Trophoblast cell (in vitro differentiated cells and primary cell): ENCODE measurements around the gene FAM83E.

Experiments used
- DNase-seq, 2 donors: peaks; one replicate each; pipeline ENCODE4 v3.0.0-alpha.2; 2016
- H2AFZ ChIP-seq: 2 replicates; pipeline ENCODE4 v1.6.1; 2013; ENCODE audit warnings: low read length, moderate library complexity, mild to moderate bottlenecking; ENCODE audit not compliant: insufficient read depth, poor library complexity
- H2AK5ac ChIP-seq: 2 replicates; pipeline ENCODE4 v1.6.1; 2013; ENCODE audit warnings: mild to moderate bottlenecking, low read length
- H2BK120ac ChIP-seq: 2 replicates; pipeline ENCODE4 v1.6.1; 2013; ENCODE audit warnings: low read length, mild to moderate bottlenecking, moderate library complexity; ENCODE audit not compliant: insufficient read depth, poor library complexity
- H2BK12ac ChIP-seq: 2 replicates; pipeline ENCODE4 v1.6.1; 2013; ENCODE audit warnings: mild to moderate bottlenecking, low read length, moderate library complexity
- H2BK5ac ChIP-seq: 2 replicates; pipeline ENCODE4 v1.6.1; 2013; ENCODE audit warnings: low read length, low read depth, moderate library complexity, mild to moderate bottlenecking; ENCODE audit not compliant: poor library complexity
- H3K14ac ChIP-seq: 2 replicates; pipeline ENCODE4 v1.6.1; 2013; ENCODE audit warnings: mild to moderate bottlenecking, low read length
- H3K18ac ChIP-seq: 2 replicates; pipeline ENCODE4 v1.6.1; 2013; ENCODE audit warnings: mild to moderate bottlenecking, low read length
- H3K23ac ChIP-seq: 2 replicates; pipeline ENCODE4 v1.6.1; 2013; ENCODE audit warnings: low read length
- H3K27ac ChIP-seq: 2 replicates; pipeline ENCODE4 v1.5.1; 2013; ENCODE audit warnings: low read depth, mild to moderate bottlenecking, inconsistent platforms, low read length, moderate library complexity
- H3K27me3 ChIP-seq: 2 replicates; pipeline ENCODE4 v1.6.1; 2013; ENCODE audit warnings: inconsistent platforms, mild to moderate bottlenecking, low read length, moderate library complexity; ENCODE audit not compliant: insufficient read depth
- H3K36me3 ChIP-seq, 2 experiments: 1 replicate in 1 of 2; 2 replicates in 1 of 2; pipeline ENCODE4 v1.6.1; 2013; ENCODE audit warnings: low read length in 2 of 2, mild to moderate bottlenecking in 2 of 2, moderate library complexity in 1 of 2; ENCODE audit not compliant: insufficient read depth in 2 of 2, control insufficient read depth in 1 of 2
- H3K4ac ChIP-seq: 2 replicates; pipeline ENCODE4 v1.6.1; 2013; ENCODE audit warnings: low read depth, mild to moderate bottlenecking, low read length, moderate library complexity
- H3K4me1 ChIP-seq, 2 experiments: 1 replicate in 1 of 2; 2 replicates in 1 of 2; pipeline ENCODE4 v1.6.1; 2013; ENCODE audit warnings: low read length in 2 of 2, mild to moderate bottlenecking in 2 of 2, moderate library complexity in 1 of 2; ENCODE audit not compliant: insufficient read depth in 2 of 2, control insufficient read depth in 1 of 2
- H3K4me2 ChIP-seq: 2 replicates; pipeline ENCODE4 v1.6.1; 2013; ENCODE audit warnings: inconsistent platforms, mild to moderate bottlenecking, low read length, moderate library complexity
- H3K4me3 ChIP-seq: 2 replicates; pipeline ENCODE4 v1.5.1; 2013; ENCODE audit warnings: mild to moderate bottlenecking, low read depth, low read length, inconsistent platforms
- H3K79me1 ChIP-seq: one replicate; pipeline ENCODE4 v1.6.1; 2013; ENCODE audit warnings: low read length
- H3K79me2 ChIP-seq: 2 replicates; pipeline ENCODE4 v1.6.1; 2013; ENCODE audit warnings: low read length, mild to moderate bottlenecking; ENCODE audit not compliant: control insufficient read depth, insufficient read depth, poor library complexity
- H3K9ac ChIP-seq: 2 replicates; pipeline ENCODE4 v1.6.1; 2013; ENCODE audit warnings: mild to moderate bottlenecking, low read length
- H3K9me3 ChIP-seq: 2 replicates; pipeline ENCODE4 v1.6.1; 2013; ENCODE audit warnings: low read depth, mild to moderate bottlenecking, control low read depth, inconsistent platforms, low read length; ENCODE audit not compliant: insufficient read depth
- H4K12ac ChIP-seq: 2 replicates; pipeline ENCODE4 v1.6.1; 2013; ENCODE audit warnings: low read depth, mild to moderate bottlenecking, low read length, moderate library complexity
- H4K8ac ChIP-seq: 2 replicates; pipeline ENCODE4 v1.6.1; 2013; ENCODE audit warnings: low read depth, mild to moderate bottlenecking, low read length, moderate library complexity
- H4K91ac ChIP-seq: one replicate; pipeline ENCODE4 v1.6.1; 2013; ENCODE audit warnings: low read depth, mild to moderate bottlenecking, low read length, moderate library complexity
- WGBS: extraction: QIAGEN DNeasy Blood & Tissue Kit; methylation state at CpG from one replicate; pipeline ENCODE4 v1.1.7; 2013; ENCODE audit warnings: missing lambda C conversion rate; ENCODE audit not compliant: insufficient read length, insufficient coverage; ENCODE audit errors: extremely low coverage; 5-methylcytosine and 5-hydroxymethylcytosine counted together

The FAM83E gene

DNA sequence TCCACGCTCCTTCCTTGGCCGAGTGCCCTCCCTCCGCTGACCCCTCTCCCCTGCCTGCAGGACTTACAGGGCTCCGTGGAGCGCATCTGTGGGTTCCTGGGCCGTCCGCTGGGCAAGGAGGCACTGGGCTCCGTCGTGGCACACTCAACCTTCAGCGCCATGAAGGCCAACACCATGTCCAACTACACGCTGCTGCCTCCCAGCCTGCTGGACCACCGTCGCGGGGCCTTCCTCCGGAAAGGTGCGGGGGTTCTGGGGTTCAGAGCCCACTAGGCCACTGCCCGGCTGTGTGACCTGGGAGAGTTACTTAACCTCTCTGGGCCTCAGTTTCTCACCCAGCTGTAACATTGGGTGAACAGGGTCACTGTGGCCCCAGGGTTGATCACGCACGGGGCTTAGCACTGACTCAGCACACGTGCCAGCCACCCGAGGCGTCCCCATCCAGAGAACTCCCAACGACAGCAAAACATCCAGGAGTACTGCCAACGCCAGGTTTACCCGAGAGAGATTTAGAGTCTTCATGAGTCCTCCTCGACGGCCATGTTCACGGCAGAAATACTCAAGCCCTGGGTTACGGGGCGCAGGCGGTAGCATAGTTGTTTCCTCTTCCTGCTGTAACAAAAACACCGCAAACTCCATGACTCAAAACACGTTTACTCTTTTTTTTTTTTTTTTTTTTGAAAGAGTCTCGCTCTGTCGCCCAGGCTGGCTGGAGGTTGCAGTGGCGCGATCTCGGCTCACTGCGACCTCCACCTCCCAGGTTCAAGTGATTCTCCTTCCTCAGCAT lies 18.0 kb downstream of the FAM83E start:
- Histone ChIP-seq H2AFZ (no peak overlapping the region), H3K36me3 (no peaks in the 10 kb centered on the region), H3K14ac (no peak overlapping the region), H3K79me1 (no peaks in the 10 kb centered on the region), H3K4ac (no peak overlapping the region), H3K79me2 (no peaks in the 10 kb centered on the region), H3K27me3 (no peaks in the 10 kb centered on the region), H2BK12ac (no peak overlapping the region), H4K91ac (no peak overlapping the region), H3K9ac (no peak overlapping the region), H3K4me3 (no peak overlapping the region), H3K4me2 (no peak overlapping the region), H3K23ac (no peak overlapping the region), H2AK5ac (no peak overlapping the region), H2BK5ac (no peak overlapping the region), H3K18ac (no peak overlapping the region), H4K12ac (no peak overlapping the region), H3K27ac (no peak overlapping the region), H3K4me1 (no peaks in the 10 kb centered on the region), H4K8ac (no peak overlapping the region), H2BK120ac (no peak overlapping the region), H3K9me3 (no peaks in the 10 kb centered on the region)
- no peak for DNase-seq
- WGBS: no CpG with 5 or more reads among the region's 39 CpGs

DNA sequence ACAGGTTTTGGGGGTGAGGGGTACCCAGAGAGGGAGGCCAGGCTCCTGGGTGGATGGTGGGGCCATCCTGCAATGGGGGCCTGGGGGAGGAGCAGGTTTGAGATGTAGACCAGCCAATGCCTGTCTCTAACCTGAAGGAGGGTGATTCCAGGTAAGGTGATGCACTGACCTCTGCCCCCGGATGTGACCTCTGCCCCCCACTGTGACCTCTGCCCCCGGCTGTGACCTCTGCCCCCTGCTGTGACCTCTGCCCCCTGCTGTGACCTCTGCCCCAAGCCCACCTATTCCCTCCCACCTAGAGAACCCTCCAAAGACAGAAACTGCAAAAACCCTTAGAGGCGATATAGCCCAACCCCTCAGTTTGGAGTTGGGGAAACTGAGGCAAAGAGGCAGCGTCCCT lies 18.6 kb downstream of the FAM83E start:
- WGBS: no CpG with 5 or more reads among the region's 4 CpGs
- no peaks in the 10 kb centered on the region for H3K9me3 ChIP-seq

GRCh38 chr19:48595833-48596232 lies 19.0 kb downstream of the FAM83E start:
- Histone ChIP-seq H3K18ac (no peak overlapping the region), H3K4ac (no peak overlapping the region), H3K9me3 (no peaks in the 10 kb centered on the region), H2BK12ac (no peak overlapping the region), H3K79me1 (no peaks in the 10 kb centered on the region), H2AFZ (no peak overlapping the region), H3K36me3 (no peaks in the 10 kb centered on the region), H3K27ac (no peak overlapping the region), H3K4me3 (no peak overlapping the region), H3K4me2 (no peak overlapping the region), H3K23ac (no peak overlapping the region), H2BK5ac (no peak overlapping the region), H4K12ac (no peak overlapping the region), H3K4me1 (no peaks in the 10 kb centered on the region), H3K14ac (no peak overlapping the region), H4K8ac (no peak overlapping the region), H3K9ac (no peak overlapping the region), H3K79me2 (no peaks in the 10 kb centered on the region), H3K27me3 (no peaks in the 10 kb centered on the region), H2AK5ac (no peak overlapping the region), H4K91ac (no peak overlapping the region), H2BK120ac (no peak overlapping the region)
- no CpG with 5 or more reads among the region's 6 CpGs for WGBS
- DNase-seq: no peak

More for the DNA sequence above, 18.6 kb downstream of the FAM83E start:
- DNase-seq: no peak
- no peak overlapping the region for H3K18ac ChIP-seq
- no peak overlapping the region for H3K4ac ChIP-seq
- H4K91ac ChIP-seq: no peak overlapping the region
- no peaks in the 10 kb centered on the region for H3K27me3 ChIP-seq
- peak overlapping the region; percentile 1 for H3K4me3 ChIP-seq
- H2AK5ac ChIP-seq: no peak overlapping the region
- no peak overlapping the region for H3K23ac ChIP-seq
- no peak overlapping the region for H3K27ac ChIP-seq
- H2AFZ ChIP-seq: no peak overlapping the region
- no peak overlapping the region for H3K14ac ChIP-seq
- H4K8ac ChIP-seq: no peak overlapping the region
- H3K36me3 ChIP-seq: no peaks in the 10 kb centered on the region
- H3K79me2 ChIP-seq: no peaks in the 10 kb centered on the region
- no peak overlapping the region for H2BK12ac ChIP-seq
- H3K79me1 ChIP-seq: no peaks in the 10 kb centered on the region
- H3K4me2 ChIP-seq: no peak overlapping the region
- no peaks in the 10 kb centered on the region for H3K4me1 ChIP-seq
- no peak overlapping the region for H2BK5ac ChIP-seq
- no peak overlapping the region for H2BK120ac ChIP-seq
- no peak overlapping the region for H4K12ac ChIP-seq
- no peak overlapping the region for H3K9ac ChIP-seq

- no peaks in the 10 kb centered on the region for H3K79me2 ChIP-seq
- H3K79me1 ChIP-seq: no peaks in the 10 kb centered on the region
- no peak overlapping the region for H4K12ac ChIP-seq
- H2BK120ac ChIP-seq: no peak overlapping the region
- no peak overlapping the region for H2BK5ac ChIP-seq
- H3K4ac ChIP-seq: no peak overlapping the region
- no peak overlapping the region for H3K4me2 ChIP-seq
- DNase-seq: no peak
- H4K91ac ChIP-seq: no peak overlapping the region
- H3K27ac ChIP-seq: no peak overlapping the region
- no peak overlapping the region for H4K8ac ChIP-seq
- no peak overlapping the region for H2AK5ac ChIP-seq
- no peak overlapping the region for H3K18ac ChIP-seq
- no peaks in the 10 kb centered on the region for H3K9me3 ChIP-seq
- no peak overlapping the region for H2BK12ac ChIP-seq
- H3K4me1 ChIP-seq: no peaks in the 10 kb centered on the region
- no peaks in the 10 kb centered on the region for H3K36me3 ChIP-seq
- WGBS: no CpG with 5 or more reads among the region's 9 CpGs
- H3K14ac ChIP-seq: no peak overlapping the region
- no peak overlapping the region for H3K23ac ChIP-seq
- no peak overlapping the region for H3K4me3 ChIP-seq
- H3K27me3 ChIP-seq: no peaks in the 10 kb centered on the region
- no peak overlapping the region for H2AFZ ChIP-seq
- H3K9ac ChIP-seq: no peak overlapping the region
These were observed 19.7 kb downstream of the FAM83E start for GRCh38 chr19:48595171-48595570.
